Stimulated activated CD4-positive, alpha-beta T cell treated with anti-CD3 and anti-CD28 coated beads, Interleukin-12 subunit alpha, Interleukin-12 subunit beta, amount 100 ng/mL, for 48 hours (primary cell): ENCODE data around the gene COL11A2.
A peak's percentile ranks its signal among the peaks of the same experiment; 100 is the strongest.

Experiments
- DNase-seq, 3 donors: peaks; one replicate each; pipeline ENCODE4 v3.0.0-alpha.2; 2020; ENCODE audit warnings: low read depth in 2 of 3, low spot score in 1 of 3

COL11A2 gene

DNA sequence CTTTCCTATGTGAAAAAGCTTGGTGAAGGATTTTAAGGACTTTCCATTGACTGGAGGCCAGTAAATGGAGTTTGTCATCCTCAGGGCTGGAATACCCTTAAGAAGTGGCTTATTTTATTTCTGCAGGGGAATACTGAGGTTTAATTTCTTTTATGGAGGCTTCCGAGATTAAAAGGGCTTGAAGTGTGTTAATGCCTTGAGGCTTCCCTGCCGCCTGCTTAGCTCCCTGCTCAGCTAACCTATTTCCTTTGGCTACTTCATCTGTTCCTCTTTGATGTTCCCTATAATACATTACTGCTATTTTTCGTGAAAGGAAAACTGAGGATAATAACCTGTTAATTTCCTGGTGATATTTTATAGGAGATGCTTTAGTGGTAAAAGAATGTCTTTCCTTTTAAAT is 72.3 kb downstream of the COL11A2 start:
- DNase-seq: no peak

DNA sequence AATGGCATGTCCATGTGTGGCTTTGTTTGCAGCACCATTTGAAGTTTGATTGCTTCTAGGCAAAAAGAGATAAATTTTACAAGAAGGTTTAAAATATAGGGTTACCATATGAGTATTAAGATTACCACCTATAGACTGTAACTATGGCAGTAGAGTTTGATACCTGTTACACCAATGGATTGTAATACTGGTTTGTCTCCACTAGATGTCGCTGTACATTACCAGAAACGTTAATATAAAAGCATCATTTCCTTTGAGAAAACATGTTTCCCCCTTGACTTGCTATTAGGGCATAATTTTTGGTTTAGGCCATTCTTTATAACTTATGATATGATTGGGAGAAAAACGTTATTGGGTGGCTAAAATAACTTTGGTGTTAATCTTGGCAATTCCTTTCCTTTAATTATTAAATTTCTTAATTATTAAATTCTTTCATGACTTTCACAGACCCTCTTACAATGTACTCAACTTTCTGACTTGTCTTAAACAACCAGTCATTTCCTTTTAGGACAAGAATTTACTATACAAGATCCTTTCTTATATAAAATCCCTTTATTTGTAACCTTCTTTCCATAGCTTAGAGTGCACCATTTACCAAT is 73.6 kb downstream of the COL11A2 start:
- peak in 1 of 3 donors; percentile 47 for DNase-seq

DNA sequence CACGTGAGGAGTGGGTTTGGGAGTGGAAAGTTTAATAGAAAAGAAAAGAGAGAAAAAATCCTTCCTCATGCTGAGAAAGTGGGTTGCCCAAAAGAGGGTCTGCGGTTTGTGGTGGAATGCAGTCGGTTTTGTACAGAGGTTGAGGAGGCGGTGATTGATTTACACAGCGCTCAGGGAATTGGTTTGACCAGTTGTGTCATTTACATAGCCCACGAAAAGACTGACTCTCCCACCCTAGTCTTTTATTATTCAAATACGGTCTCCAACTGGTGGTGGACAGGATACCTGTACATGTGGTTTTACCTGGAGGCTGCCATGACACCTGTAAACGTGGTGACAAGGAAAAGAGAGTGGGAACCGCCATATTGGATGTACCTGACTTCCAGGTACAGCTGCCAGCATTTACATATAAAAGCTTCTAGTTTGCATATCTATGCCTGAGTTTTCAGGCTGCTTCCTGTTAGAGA is 74.4 kb downstream of the COL11A2 start:
- DNase-seq: no peak

DNA sequence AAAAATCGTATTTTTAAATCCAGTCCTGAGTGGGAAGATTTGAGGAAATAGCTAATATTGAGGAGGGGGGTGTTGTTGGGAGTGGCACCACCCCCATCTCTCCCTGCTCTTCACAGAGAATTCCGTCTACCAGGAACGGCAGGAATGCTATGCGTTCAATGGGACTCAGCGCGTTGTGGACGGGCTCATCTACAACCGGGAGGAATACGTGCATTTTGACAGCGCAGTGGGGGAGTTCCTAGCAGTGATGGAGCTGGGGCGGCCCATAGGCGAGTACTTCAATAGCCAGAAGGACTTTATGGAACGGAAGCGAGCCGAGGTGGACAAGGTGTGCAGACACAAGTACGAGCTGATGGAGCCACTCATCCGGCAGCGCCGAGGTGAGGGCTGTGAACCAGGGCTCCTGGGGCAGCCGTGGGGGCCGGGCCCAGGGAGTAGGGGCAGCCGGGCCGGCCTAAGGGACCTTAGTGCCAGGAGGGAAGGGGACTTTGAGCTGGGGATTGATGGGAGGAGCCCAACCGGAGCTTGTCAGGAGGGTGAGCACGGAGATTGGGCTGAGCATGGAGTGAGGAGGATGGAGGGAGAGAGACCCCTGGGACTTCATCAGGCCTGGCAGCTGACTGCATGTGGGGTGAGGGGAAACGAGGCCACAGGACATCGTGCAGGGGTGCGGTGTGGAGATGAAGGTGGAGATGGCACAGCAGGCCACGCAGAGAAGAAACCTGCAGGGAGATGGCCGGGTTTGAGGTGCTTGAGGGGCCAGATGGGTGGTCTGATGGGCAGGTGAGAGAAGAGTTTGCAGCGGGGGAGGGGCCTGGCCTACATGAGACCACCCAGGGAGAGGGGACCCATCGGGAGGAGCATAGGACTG is 75.2 kb downstream of the COL11A2 start:
- no peak for DNase-seq

DNA sequence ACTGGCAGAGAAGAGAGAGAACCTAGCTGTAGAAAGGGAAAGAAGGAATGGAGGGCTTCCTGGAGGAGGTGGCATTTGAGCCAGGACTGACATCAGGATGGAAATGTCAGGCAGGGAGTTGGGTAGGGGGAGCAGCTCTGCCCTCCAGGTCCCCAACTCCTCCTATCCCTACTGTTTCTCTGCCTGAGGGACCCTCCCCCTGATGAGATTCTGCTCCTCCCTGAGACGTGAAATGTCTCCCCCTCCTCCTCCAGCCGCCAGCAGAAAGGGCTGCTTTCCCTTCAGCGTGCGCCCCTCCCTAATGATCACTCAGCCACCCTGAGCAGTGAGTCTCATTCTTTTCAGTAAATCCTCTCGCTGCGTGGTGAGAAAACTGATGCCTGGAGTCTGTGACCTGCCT is 75.8 kb downstream of the COL11A2 start:
- no peak for DNase-seq

DNA sequence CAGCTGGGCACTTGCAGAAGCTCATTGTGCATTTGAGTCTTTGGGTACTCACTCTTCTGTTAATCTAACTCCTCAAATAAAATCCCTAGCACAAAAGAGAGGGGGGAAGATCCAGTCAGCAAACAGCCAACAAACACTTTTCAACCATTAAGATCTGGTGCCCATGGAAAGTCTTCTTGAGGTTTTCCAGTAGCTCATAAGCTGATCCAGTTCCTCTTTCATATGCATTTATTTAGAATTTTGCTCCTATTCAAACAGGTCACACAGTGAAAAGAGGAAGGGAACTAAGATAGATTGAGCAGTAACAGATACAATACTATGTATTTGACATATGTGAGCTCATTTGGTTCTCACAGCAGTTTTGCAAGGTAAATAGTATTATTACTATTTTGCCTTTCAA is 77.9 kb downstream of the COL11A2 start:
- no peak for DNase-seq

DNA sequence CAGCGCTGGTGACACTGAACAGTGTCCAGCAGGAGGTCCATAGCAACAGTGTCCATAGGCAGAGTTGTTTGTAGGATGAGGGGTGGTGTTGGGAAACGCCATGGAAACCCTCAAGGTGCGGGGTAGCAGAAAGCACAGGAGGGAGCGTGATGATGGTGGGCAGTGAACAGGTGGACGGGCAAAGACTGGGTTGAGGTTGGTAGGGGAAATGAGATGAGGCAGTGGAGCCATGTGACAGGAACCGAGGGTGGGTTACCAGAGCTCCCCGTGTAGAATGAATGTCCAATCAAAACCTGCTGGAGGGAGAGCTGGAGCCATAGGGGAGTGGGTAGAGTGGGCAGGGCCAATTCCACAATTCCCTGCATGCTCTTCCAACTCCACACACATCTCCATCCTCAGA is 78.5 kb downstream of the COL11A2 start:
- DNase-seq: no peak
